ENCODE measurements around the gene CHID1.

GRCh38 chr11:849104-849824 is 61.3 kb downstream of the CHID1 start:
- no peak for TF ChIP-seq CTCF (IDR thresholded peaks at IDR 0.05)
- no peak for TF ChIP-seq EZH2phosphoT487 (IDR thresholded peaks at IDR 0.05)
